SK-N-MC (cell line): ENCODE measurements around the gene MTG1.
"Not testable (repeated sequence)": the region's sequence is repeated elsewhere in the genome, so short reads cannot be mapped to it uniquely, and the experiment has no call there.

Experiments
- DNase-seq: peaks from one replicate; pipeline ENCODE4 v3.0.0-alpha.2; 2011; ENCODE audit warnings: low read depth, low spot score
- H3K27ac ChIP-seq: fragments of 200-600 bp; sonication (generic); 2 replicates; pipeline ENCODE4 v1.5.1; 2016; ENCODE audit warnings: mixed run types
- H3K36me3 ChIP-seq: fragments of 200-600 bp; sonication (generic); 2 replicates; pipeline ENCODE4 v1.6.1; 2017; ENCODE audit warnings: antibody characterized with exemption, low read length, mixed read lengths; ENCODE audit not compliant: insufficient read depth
- H3K4me3 ChIP-seq: fragments of 200-600 bp; sonication (generic); 2 replicates; pipeline ENCODE4 v1.5.1; 2016
- H3K9ac ChIP-seq: fragments of 200-600 bp; sonication (generic); 2 replicates; pipeline ENCODE4 v1.8.0; 2017; ENCODE audit warnings: mixed run types, mixed read lengths; ENCODE audit not compliant: insufficient read length
- H3K9me3 ChIP-seq: fragments of 200-600 bp; sonication (generic); 2 replicates; pipeline ENCODE4 v1.6.1; 2017; ENCODE audit warnings: low read depth, mild to moderate bottlenecking, antibody characterized with exemption, low read length, moderate library complexity, mixed read lengths
- EZH2 ChIP-seq: fragments of 200-600 bp; sonication (generic); IDR thresholded peaks from one replicate; pipeline ENCODE4 v1.6.1; 2017; ENCODE audit warnings: antibody characterized with exemption
- FOXP2 ChIP-seq: optimal IDR thresholded peaks from 2 replicates; pipeline ENCODE3; 2011; ENCODE audit warnings: mild to moderate bottlenecking, moderate library complexity; ENCODE audit not compliant: insufficient read depth; ENCODE audit errors: extremely low read length, control extremely low read depth
- POLR2AphosphoS5 ChIP-seq: IDR thresholded peaks from 2 replicates; pipeline ENCODE4 v1.6.1; 2012; ENCODE audit warnings: mild to moderate bottlenecking, low read depth, low read length, borderline replicate concordance

MTG1 gene

GRCh38 chr10:133438711-133439273 lies 44.8 kb downstream of the MTG1 start:
- H3K9me3 ChIP-seq: no peaks in the 10 kb centered on the region
- TF ChIP-seq EZH2 (no peak), POLR2AphosphoS5 (no peak), FOXP2 (no peak)
- H3K27ac ChIP-seq: no peak overlapping the region
- no peaks in the 10 kb centered on the region for H3K36me3 ChIP-seq
- no peak for DNase-seq
- no peak overlapping the region for H3K4me3 ChIP-seq
- no peak overlapping the region for H3K9ac ChIP-seq

GRCh38 chr10:133439517-133440461 lies 45.8 kb downstream of the MTG1 start:
- Histone ChIP-seq H3K9me3 (no peaks in the 10 kb centered on the region), H3K4me3 (no peak overlapping the region), H3K36me3 (no peaks in the 10 kb centered on the region), H3K9ac (no peak overlapping the region), H3K27ac (no peak overlapping the region)
- TF ChIP-seq POLR2AphosphoS5: no peak
- no peak for TF ChIP-seq EZH2
- TF ChIP-seq FOXP2: no peak
- no peak for DNase-seq

- Histone ChIP-seq H3K36me3 (no peaks in the 10 kb centered on the region), H3K4me3 (no peak overlapping the region), H3K27ac (no peak overlapping the region), H3K9me3 (no peaks in the 10 kb centered on the region), H3K9ac (no peak overlapping the region)
- no peak for DNase-seq
- TF ChIP-seq EZH2 (no peak), POLR2AphosphoS5 (no peak), FOXP2 (no peak)
Measured at GRCh38 chr10:133440633-133441285, 46.8 kb downstream of the MTG1 start.

GRCh38 chr10:133441356-133441755 lies 47.4 kb downstream of the MTG1 start:
- not testable (repeated sequence) for DNase-seq, H3K9ac ChIP-seq, H3K9me3 ChIP-seq, H3K27ac ChIP-seq, H3K36me3 ChIP-seq, H3K4me3 ChIP-seq

- H3K36me3 ChIP-seq: no peaks in the 10 kb centered on the region
- no peak for DNase-seq
- no peaks in the 10 kb centered on the region for H3K9me3 ChIP-seq
- TF ChIP-seq FOXP2 (no peak), POLR2AphosphoS5 (no peak), EZH2 (no peak)
- H3K27ac ChIP-seq: no peak overlapping the region
- H3K9ac ChIP-seq: no peak overlapping the region
- H3K4me3 ChIP-seq: no peak overlapping the region
Measured at GRCh38 chr10:133441780-133442179, 47.8 kb downstream of the MTG1 start.

GRCh38 chr10:133442191-133442966 lies 48.4 kb downstream of the MTG1 start:
- no peak overlapping the region for H3K27ac ChIP-seq
- H3K36me3 ChIP-seq: no peaks in the 10 kb centered on the region
- no peak overlapping the region for H3K4me3 ChIP-seq
- no peaks in the 10 kb centered on the region for H3K9me3 ChIP-seq
- no peak for TF ChIP-seq EZH2
- TF ChIP-seq FOXP2: no peak
- TF ChIP-seq POLR2AphosphoS5: no peak
- no peak overlapping the region for H3K9ac ChIP-seq
- no peak for DNase-seq

GRCh38 chr10:133442967-133443924 lies 49.3 kb downstream of the MTG1 start:
- H3K9me3 ChIP-seq: no peaks in the 10 kb centered on the region
- no peaks in the 10 kb centered on the region for H3K36me3 ChIP-seq
- no peak overlapping the region for H3K4me3 ChIP-seq
- H3K27ac ChIP-seq: no peak overlapping the region
- no peak for TF ChIP-seq EZH2
- no peak for TF ChIP-seq FOXP2
- no peak for TF ChIP-seq POLR2AphosphoS5
- H3K9ac ChIP-seq: no peak overlapping the region
- no peak for DNase-seq
